Keratinocyte (primary cell): ENCODE results near the gene RXRA. TPM values are rescaled to one million over a fixed set of nuclear protein-coding genes. Genes with fewer than 3 reads are reported as not detected.

Source experiments
- DNase-seq: peaks from one replicate; pipeline ENCODE4 v3.0.0-alpha.2; 2011; ENCODE audit warnings: low read depth, missing footprints, low spot score
- FAIRE-seq: peaks from 2 replicates; lab custom pipeline; 2011; peaks lifted over from hg19 to GRCh38; lab: Jason Lieb, UNC
- H2AFZ ChIP-seq: 2 replicates; pipeline ENCODE4 v1.6.0; 2012; ENCODE audit warnings: low read length, control low read depth, inconsistent platforms; ENCODE audit not compliant: control insufficient read depth
- H3K27ac ChIP-seq: 2 replicates; pipeline ENCODE4 v1.5.1; 2011; ENCODE audit warnings: low read length; ENCODE audit not compliant: control insufficient read depth, insufficient read depth
- H3K27me3 ChIP-seq: 3 replicates; pipeline ENCODE4 v1.6.0; 2011; ENCODE audit warnings: low read length; ENCODE audit not compliant: control insufficient read depth, insufficient read depth; ENCODE audit errors: extremely low read depth
- H3K36me3 ChIP-seq, 2 experiments: 2 replicates in 1 of 2; 3 replicates in 1 of 2; pipeline ENCODE4 v1.5.1; 2011; ENCODE audit warnings: low read length in 2 of 2, mild to moderate bottlenecking in 1 of 2; ENCODE audit not compliant: control insufficient read depth in 2 of 2, insufficient read depth in 2 of 2; ENCODE audit errors: extremely low read depth in 1 of 2
- H3K4me1 ChIP-seq: 3 replicates; pipeline ENCODE4 v1.5.1; 2011; ENCODE audit warnings: low read length; ENCODE audit not compliant: control insufficient read depth, insufficient read depth; ENCODE audit errors: extremely low read depth
- H3K4me2 ChIP-seq: 3 replicates; pipeline ENCODE4 v1.6.0; 2011; ENCODE audit warnings: low read depth, low read length; ENCODE audit not compliant: control insufficient read depth, insufficient read depth; ENCODE audit errors: extremely low read depth
- H3K4me3 ChIP-seq, 3 experiments: fragments of 200-600 bp in 1 of 3; sonication (generic) in 1 of 3; 2 replicates in 2 of 3; 3 replicates in 1 of 3; pipeline ENCODE4 v1.5.1; 2011 to 2016; ENCODE audit warnings: low read length in 3 of 3, mild to moderate bottlenecking in 3 of 3, control low read depth in 2 of 3, inconsistent platforms in 1 of 3, low read depth in 1 of 3, mixed read lengths in 1 of 3, mixed run types in 1 of 3, moderate library complexity in 1 of 3; ENCODE audit not compliant: control insufficient read depth in 2 of 3, insufficient read depth in 2 of 3; ENCODE audit errors: extremely low read depth in 1 of 3
- H3K79me2 ChIP-seq: 2 replicates; pipeline ENCODE4 v1.6.0; 2012; ENCODE audit warnings: low read length; ENCODE audit not compliant: control insufficient read depth, insufficient read depth
- H3K9ac ChIP-seq: 3 replicates; pipeline ENCODE4 v1.6.0; 2011; ENCODE audit warnings: low read length; ENCODE audit not compliant: control insufficient read depth, insufficient read depth; ENCODE audit errors: extremely low read depth
- H3K9me1 ChIP-seq: 3 replicates; pipeline ENCODE4 v1.6.0; 2011; ENCODE audit warnings: low read length; ENCODE audit not compliant: control insufficient read depth, insufficient read depth; ENCODE audit errors: extremely low read depth
- H3K9me3 ChIP-seq: 2 replicates; pipeline ENCODE4 v1.5.1; 2012; ENCODE audit warnings: low read depth, low read length; ENCODE audit not compliant: control insufficient read depth
- H4K20me1 ChIP-seq: 3 replicates; pipeline ENCODE4 v1.6.0; 2011; ENCODE audit warnings: low read length; ENCODE audit not compliant: control insufficient read depth, insufficient read depth; ENCODE audit errors: extremely low read depth
- EZH2 ChIP-seq: IDR thresholded peaks from one replicate; pipeline ENCODE4 v1.6.1; 2012; ENCODE audit warnings: inconsistent platforms, mild to moderate bottlenecking, low read length, moderate library complexity
- dilution Hi-C: fragments of 300-500 bp; cut with MboI; formaldehyde crosslinking; loops from one replicate; pipeline ENCODE4 v1.7.0; 2020; ENCODE audit warnings: low sequenced_read_pairs; ENCODE audit not compliant: extremely low pct_ligation_motif_present
- polyA plus RNA-seq, 5 experiments: library from polyadenylated mRNA; depleted of rRNA in 3 of 5; stranded (reverse) in 3 of 5; stranded (forward) in 1 of 5; unstranded in 1 of 5; fragments of >200 nt; gene quantifications; 1 replicate in 1 of 5; 2 replicates in 3 of 5; 3 replicates in 1 of 5; pipeline versions ENCODE4 v1.2.1 to v1.2.3, GENCODE V29; 2011 to 2012; ENCODE audit warnings: missing spikeins in 2 of 5, low read depth in 1 of 5, low replicate concordance in 1 of 5
- TF ChIP-seq, protein P1 (sequence below), 3 experiments: IDR thresholded peaks in 1 of 3; conservative IDR thresholded peaks in 1 of 3; optimal IDR thresholded peaks in 1 of 3; 2 replicates in 2 of 3; 3 replicates in 1 of 3; pipeline versions ENCODE3 to v1.5.1; 2011; ENCODE audit warnings: low read length in 3 of 3, mild to moderate bottlenecking in 3 of 3, moderate library complexity in 2 of 3, control low read depth in 1 of 3, inconsistent platforms in 1 of 3; ENCODE audit not compliant: insufficient read depth in 2 of 3; ENCODE audit errors: extremely low read depth in 1 of 3

The RXRA gene
- polyA plus RNA-seq, 1 donor (not counting 4 experiments of a cell fraction or from before 2014, with no cell fraction given): 9.7 TPM

DNA sequence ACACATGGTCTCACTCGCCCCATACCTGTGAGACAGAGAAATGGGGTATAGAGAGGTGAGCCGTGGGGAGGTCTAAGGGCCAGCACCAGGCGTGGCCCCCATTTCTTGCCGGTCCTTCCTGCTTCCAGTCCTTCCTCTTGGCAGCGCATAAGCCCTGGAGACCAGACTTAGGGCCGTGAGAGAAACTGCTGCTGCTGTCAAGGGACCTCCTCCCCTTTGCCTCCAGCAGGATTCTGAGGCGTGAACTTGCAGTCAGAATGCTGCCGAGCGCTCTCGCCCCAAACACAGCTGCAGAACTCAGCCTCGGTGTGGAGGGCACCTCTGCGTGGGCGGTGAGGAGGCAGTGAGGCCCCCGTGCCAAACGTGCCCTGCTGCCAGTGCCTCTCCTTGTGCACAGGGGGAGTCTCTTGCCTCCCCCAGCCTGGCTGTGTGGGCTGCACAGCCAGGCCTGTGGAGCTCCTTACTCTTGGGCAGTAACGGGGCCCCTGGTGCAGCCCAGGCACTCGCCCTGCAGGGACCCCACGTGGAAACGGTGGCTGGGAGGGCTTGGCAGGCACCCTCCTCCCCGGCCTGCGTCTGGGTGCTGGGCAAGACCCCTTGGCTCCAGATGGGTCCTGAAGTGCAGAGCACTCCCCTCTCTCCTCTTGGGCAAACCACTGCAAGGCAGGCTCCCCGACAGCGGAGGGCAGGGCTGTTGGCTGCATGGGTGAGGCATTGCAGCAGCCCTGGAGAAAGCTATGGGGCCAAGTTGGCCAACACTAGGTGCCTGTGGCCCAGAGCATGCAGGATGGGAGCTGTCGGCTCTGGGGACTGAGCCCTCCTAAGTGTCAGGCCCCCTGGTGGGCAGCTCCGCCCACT, 85.4 kb downstream of the RXRA start:
- FAIRE-seq (peak; percentile 44), DNase-seq (no peak)
- no peak overlapping the region for H3K27ac ChIP-seq
- peaks cover 3 to 12% of the 10 kb centered on the region in 2 experiments for H3K36me3 ChIP-seq
- TF ChIP-seq, protein P1, sequence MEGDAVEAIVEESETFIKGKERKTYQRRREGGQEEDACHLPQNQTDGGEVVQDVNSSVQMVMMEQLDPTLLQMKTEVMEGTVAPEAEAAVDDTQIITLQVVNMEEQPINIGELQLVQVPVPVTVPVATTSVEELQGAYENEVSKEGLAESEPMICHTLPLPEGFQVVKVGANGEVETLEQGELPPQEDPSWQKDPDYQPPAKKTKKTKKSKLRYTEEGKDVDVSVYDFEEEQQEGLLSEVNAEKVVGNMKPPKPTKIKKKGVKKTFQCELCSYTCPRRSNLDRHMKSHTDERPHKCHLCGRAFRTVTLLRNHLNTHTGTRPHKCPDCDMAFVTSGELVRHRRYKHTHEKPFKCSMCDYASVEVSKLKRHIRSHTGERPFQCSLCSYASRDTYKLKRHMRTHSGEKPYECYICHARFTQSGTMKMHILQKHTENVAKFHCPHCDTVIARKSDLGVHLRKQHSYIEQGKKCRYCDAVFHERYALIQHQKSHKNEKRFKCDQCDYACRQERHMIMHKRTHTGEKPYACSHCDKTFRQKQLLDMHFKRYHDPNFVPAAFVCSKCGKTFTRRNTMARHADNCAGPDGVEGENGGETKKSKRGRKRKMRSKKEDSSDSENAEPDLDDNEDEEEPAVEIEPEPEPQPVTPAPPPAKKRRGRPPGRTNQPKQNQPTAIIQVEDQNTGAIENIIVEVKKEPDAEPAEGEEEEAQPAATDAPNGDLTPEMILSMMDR (optimal IDR thresholded peaks at IDR 0.05 in 1 of 3, IDR thresholded peaks at IDR 0.05 in 1 of 3, conservative IDR thresholded peaks at IDR 0.05 in 1 of 3; ENCODE audit: extremely low read depth in 1 of 3, insufficient read depth in 2 of 3, low read length in 3 of 3): no peak
- TF ChIP-seq EZH2: no peak
- H3K27me3 ChIP-seq: no peaks in the 10 kb centered on the region
- H4K20me1 ChIP-seq: peaks cover 3% of the 10 kb centered on the region
- H3K4me2 ChIP-seq: no peak overlapping the region
- H3K4me1 ChIP-seq: peaks cover 43% of the 10 kb centered on the region
- no peaks in the 10 kb centered on the region for H3K9me3 ChIP-seq
- dilution Hi-C loops: no loop called here
- H3K79me2 ChIP-seq: peaks cover 2% of the 10 kb centered on the region
- H2AFZ ChIP-seq: no peak overlapping the region
- no peak overlapping the region for H3K4me3 ChIP-seq
- no peak overlapping the region for H3K9ac ChIP-seq
- H3K9me1 ChIP-seq: peaks cover 3% of the 10 kb centered on the region

DNA sequence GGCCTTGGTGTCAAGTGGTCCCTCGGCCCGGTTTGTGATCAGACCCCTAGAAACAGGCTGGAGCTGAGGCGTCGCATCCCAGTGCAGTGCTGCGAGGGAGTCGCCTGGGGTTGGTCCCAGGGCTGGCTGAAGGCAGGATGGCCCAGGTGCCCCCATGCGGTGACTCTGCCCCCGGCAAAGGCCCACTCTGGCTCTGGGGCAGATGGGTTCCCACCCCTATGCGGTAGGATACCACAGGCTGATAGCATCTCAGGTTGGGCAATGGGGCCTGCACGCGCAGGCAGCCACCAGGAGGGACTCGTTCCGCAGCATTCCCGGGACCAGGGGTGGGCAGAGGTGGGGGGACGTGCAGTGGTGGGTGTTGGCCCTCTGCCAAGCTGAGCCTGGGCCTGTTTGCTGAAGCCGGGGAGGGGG, 86.0 kb downstream of the RXRA start:
- no peaks in the 10 kb centered on the region for H4K20me1 ChIP-seq
- H2AFZ ChIP-seq: no peak overlapping the region
- FAIRE-seq: no peak
- no peak for DNase-seq
- no peaks in the 10 kb centered on the region for H3K27me3 ChIP-seq
- dilution Hi-C loops: no loop called here
- peaks cover 3% of the 10 kb centered on the region for H3K9me1 ChIP-seq
- H3K9ac ChIP-seq: no peak overlapping the region
- peaks cover 3 to 16% of the 10 kb centered on the region in 2 experiments for H3K36me3 ChIP-seq
- H3K27ac ChIP-seq: no peak overlapping the region
- peaks cover 36% of the 10 kb centered on the region for H3K4me1 ChIP-seq
- H3K4me3 ChIP-seq: no peak overlapping the region
- H3K4me2 ChIP-seq: no peak overlapping the region
- H3K9me3 ChIP-seq: no peaks in the 10 kb centered on the region
- H3K79me2 ChIP-seq: peaks cover 2% of the 10 kb centered on the region
- TF ChIP-seq, protein P1 (optimal IDR thresholded peaks at IDR 0.05 in 1 of 3, IDR thresholded peaks at IDR 0.05 in 1 of 3, conservative IDR thresholded peaks at IDR 0.05 in 1 of 3; ENCODE audit: extremely low read depth in 1 of 3, insufficient read depth in 2 of 3, low read length in 3 of 3): no peak
